A549 (cell line): ENCODE results near the gene TRIOBP.

Experiments
- CTCF ChIP-seq: fragments of >200 bp; sonication (Bioruptor Twin); formaldehyde crosslinking; IDR thresholded peaks from 3 replicates; pipeline ENCODE4 v1.5.1; 2016
- ELK1 ChIP-seq: fragments of 150-350 bp; IDR thresholded peaks from 2 replicates; pipeline ENCODE4 v1.6.1; 2014; ENCODE audit warnings: low read depth, mild to moderate bottlenecking, low read length
- KDM5A ChIP-seq: fragments of 200-600 bp; sonication (generic); IDR thresholded peaks from 2 replicates; pipeline ENCODE4 v1.6.1; 2016; ENCODE audit warnings: antibody characterized with exemption, mild to moderate bottlenecking
- NPAS2 ChIP-seq: fragments of 250-450 bp; sonication (Bioruptor Pico); IDR thresholded peaks from 2 replicates; pipeline ENCODE4 v1.8.0; 2022; ENCODE audit warnings: mild to moderate bottlenecking, moderate library complexity, borderline replicate concordance
- REST ChIP-seq: fragments of 200-600 bp; sonication (generic); IDR thresholded peaks from 2 replicates; pipeline ENCODE4 v1.6.1; 2016; ENCODE audit warnings: antibody characterized with exemption, mild to moderate bottlenecking, moderate library complexity
- SMC3 ChIP-seq: fragments of >200 bp; sonication (Bioruptor Twin); formaldehyde crosslinking; IDR thresholded peaks from 3 replicates; pipeline ENCODE4 v1.6.1; 2018; ENCODE audit warnings: inconsistent platforms
- ZFP36 ChIP-seq: fragments of 450-650 bp; IDR thresholded peaks from 2 replicates; pipeline ENCODE4 v1.6.1; 2014; ENCODE audit warnings: borderline replicate concordance; ENCODE audit not compliant: partially characterized antibody

- TF ChIP-seq NPAS2 (CRISPR knock-in tag) (no peak), CTCF (no peak), REST (no peak), ELK1 (no peak), ZFP36 (no peak), SMC3 (no peak), KDM5A (no peak)
Measured at GRCh38 chr22:37659897-37660708, 36.7 kb upstream of the TRIOBP start.
